Effector memory CD8-positive, alpha-beta T cell (primary cell): Measurements from ENCODE around the gene TSC22D3.

Source experiments
- ATAC-seq: fragments of 150-1000 bp; cut with Tn5 transposase; replicated peaks from 2 replicates; pipeline ENCODE4 v1.10.0; 2021; ENCODE audit warnings: mild to moderate bottlenecking, moderate library complexity
- DNase-seq, 3 experiments: peaks; one replicate each; pipeline ENCODE4 v3.0.0; 2021
- H3K27ac Mint-ChIP-seq, 2 donors: one replicate each; pipeline ENCODE4 v1.8.0; 2022; ENCODE audit warnings: mild to moderate bottlenecking in 2 of 2, mixed read lengths in 2 of 2, moderate library complexity in 2 of 2
- H3K27me3 Mint-ChIP-seq, 2 donors: one replicate each; pipeline ENCODE4 v1.8.0; 2022; ENCODE audit warnings: mixed read lengths in 2 of 2
- H3K36me3 Mint-ChIP-seq: one replicate; pipeline ENCODE4 v1.8.0; 2022; ENCODE audit warnings: mild to moderate bottlenecking, moderate library complexity, mixed read lengths; ENCODE audit not compliant: insufficient read depth
- H3K4me1 Mint-ChIP-seq, 2 donors: one replicate each; pipeline ENCODE4 v1.8.0; 2022; ENCODE audit warnings: low read depth in 2 of 2, mixed read lengths in 2 of 2
- H3K4me3 Mint-ChIP-seq, 2 donors: one replicate each; pipeline ENCODE4 v1.8.0; 2022; ENCODE audit warnings: mild to moderate bottlenecking in 2 of 2, mixed read lengths in 2 of 2, moderate library complexity in 2 of 2
- H3K9me3 Mint-ChIP-seq, 2 donors: one replicate each; pipeline ENCODE4 v1.8.0; 2022; ENCODE audit warnings: mixed read lengths in 2 of 2

The TSC22D3 gene

GRCh38 chrX:107718156-107718621 is 57.4 kb downstream of the TSC22D3 start:
- no peak for ATAC-seq
- peak overlapping the region; percentile 99 for H3K27ac Mint-ChIP-seq
- peak overlapping the region; percentile 89 to 91 for H3K4me3 Mint-ChIP-seq
- H3K9me3 Mint-ChIP-seq = no peaks in the 10 kb centered on the region
- peaks cover 48% of the 10 kb centered on the region for H3K36me3 Mint-ChIP-seq
- H3K27me3 Mint-ChIP-seq = no peaks in the 10 kb centered on the region
- DNase-seq = peak; percentile 61 to 66 (median 64)
- H3K4me1 Mint-ChIP-seq = peaks cover 26 to 33% of the 10 kb centered on the region in 2 donors

- H3K36me3 Mint-ChIP-seq = peaks cover 60% of the 10 kb centered on the region
- H3K9me3 Mint-ChIP-seq = no peaks in the 10 kb centered on the region
- H3K4me3 Mint-ChIP-seq = peak overlapping the region; percentile 89 to 91
- ATAC-seq = peak; percentile 62
- peak overlapping the region; percentile 99 for H3K27ac Mint-ChIP-seq
- H3K4me1 Mint-ChIP-seq = peaks cover 36 to 43% of the 10 kb centered on the region in 2 donors
- H3K27me3 Mint-ChIP-seq = no peaks in the 10 kb centered on the region
- peak; percentile 84 to 92 (median 86) for DNase-seq
Measured at GRCh38 chrX:107716816-107717700, 58.5 kb downstream of the TSC22D3 start.

- H3K27me3 Mint-ChIP-seq = no peaks in the 10 kb centered on the region
- peaks cover 68% of the 10 kb centered on the region for H3K36me3 Mint-ChIP-seq
- H3K27ac Mint-ChIP-seq = peak overlapping the region; percentile 99
- peak overlapping the region; percentile 89 to 91 for H3K4me3 Mint-ChIP-seq
- ATAC-seq (no peak), DNase-seq (peak; percentile 16 to 27 (median 27))
- H3K4me1 Mint-ChIP-seq = peaks cover 42 to 50% of the 10 kb centered on the region in 2 donors
- H3K9me3 Mint-ChIP-seq = no peaks in the 10 kb centered on the region
Measured at GRCh38 chrX:107716118-107716684, 59.4 kb downstream of the TSC22D3 start.

- no peak for ATAC-seq
- peak overlapping the region; percentile 99 for H3K27ac Mint-ChIP-seq
- no peaks in the 10 kb centered on the region for H3K9me3 Mint-ChIP-seq
- peaks cover 75% of the 10 kb centered on the region for H3K36me3 Mint-ChIP-seq
- no peaks in the 10 kb centered on the region for H3K27me3 Mint-ChIP-seq
- peaks cover 49 to 57% of the 10 kb centered on the region in 2 donors for H3K4me1 Mint-ChIP-seq
- H3K4me3 Mint-ChIP-seq = peak overlapping the region; percentile 89 to 91
- peak; percentile 9 to 20 (median 16) for DNase-seq
Measured at GRCh38 chrX:107715331-107716117, 60.1 kb downstream of the TSC22D3 start.

GRCh38 chrX:107714206-107714891 is 61.2 kb downstream of the TSC22D3 start:
- Mint-ChIP-seq H3K27me3 (no peaks in the 10 kb centered on the region), H3K4me1 (peaks cover 51 to 56% of the 10 kb centered on the region in 2 donors), H3K4me3 (peak overlapping the region; percentile 89 to 91), H3K27ac (peak overlapping the region; percentile 99), H3K36me3 (peaks cover 76% of the 10 kb centered on the region), H3K9me3 (no peaks in the 10 kb centered on the region)
- DNase-seq = peak; percentile 29 to 38 (median 38)
- peak; percentile 0 for ATAC-seq

- no peaks in the 10 kb centered on the region for H3K27me3 Mint-ChIP-seq
- ATAC-seq = peak; percentile 11
- peaks cover 58 to 60% of the 10 kb centered on the region in 2 donors for H3K4me1 Mint-ChIP-seq
- peak in 2 of 3 experiments; percentile 42 to 52 for DNase-seq
- H3K27ac Mint-ChIP-seq = peak overlapping the region; percentile 99
- peak overlapping the region; percentile 89 to 91 for H3K4me3 Mint-ChIP-seq
- peaks cover 76% of the 10 kb centered on the region for H3K36me3 Mint-ChIP-seq
- H3K9me3 Mint-ChIP-seq = no peaks in the 10 kb centered on the region
Measured at GRCh38 chrX:107713543-107714205, 61.9 kb downstream of the TSC22D3 start.

GRCh38 chrX:107713203-107713542 is 62.4 kb downstream of the TSC22D3 start:
- H3K27me3 Mint-ChIP-seq = no peaks in the 10 kb centered on the region
- ATAC-seq = no peak

GRCh38 chrX:107712231-107713202 is 63.1 kb downstream of the TSC22D3 start:
- H3K4me1 Mint-ChIP-seq = peaks cover 57% of the 10 kb centered on the region in 2 donors
- H3K4me3 Mint-ChIP-seq = peak overlapping the region; percentile 89 to 91
- no peaks in the 10 kb centered on the region for H3K27me3 Mint-ChIP-seq
- DNase-seq = peak; percentile 52 to 61 (median 55)
- H3K9me3 Mint-ChIP-seq = no peaks in the 10 kb centered on the region
- peak; percentile 25 for ATAC-seq
- H3K27ac Mint-ChIP-seq = peak overlapping the region; percentile 99
- H3K36me3 Mint-ChIP-seq = peaks cover 73% of the 10 kb centered on the region

More at GRCh38 chrX:107713203-107713542, 62.4 kb downstream of the TSC22D3 start:
- peaks cover 76% of the 10 kb centered on the region for H3K36me3 Mint-ChIP-seq
- no peak for DNase-seq
- peaks cover 58 to 60% of the 10 kb centered on the region in 2 donors for H3K4me1 Mint-ChIP-seq
- peak overlapping the region; percentile 89 to 91 for H3K4me3 Mint-ChIP-seq
- peak overlapping the region; percentile 99 for H3K27ac Mint-ChIP-seq
- H3K9me3 Mint-ChIP-seq = no peaks in the 10 kb centered on the region

GRCh38 chrX:107711521-107712181 is 63.9 kb downstream of the TSC22D3 start:
- peak overlapping the region; percentile 89 to 91 for H3K4me3 Mint-ChIP-seq
- H3K36me3 Mint-ChIP-seq = peaks cover 64% of the 10 kb centered on the region
- peak overlapping the region; percentile 99 for H3K27ac Mint-ChIP-seq
- no peaks in the 10 kb centered on the region for H3K9me3 Mint-ChIP-seq
- H3K27me3 Mint-ChIP-seq = no peaks in the 10 kb centered on the region
- DNase-seq (peak in 2 of 3 experiments; percentile 9 to 13), ATAC-seq (no peak)
- peaks cover 52% of the 10 kb centered on the region in 2 donors for H3K4me1 Mint-ChIP-seq

- H3K4me3 Mint-ChIP-seq = peak overlapping the region; percentile 89 to 91
Measured at GRCh38 chrX:107710617-107711391, 64.8 kb downstream of the TSC22D3 start.

More at GRCh38 chrX:107710617-107711391, 64.8 kb downstream of the TSC22D3 start:
- Mint-ChIP-seq H3K36me3 (peaks cover 56% of the 10 kb centered on the region), H3K27ac (peak overlapping the region; percentile 99), H3K9me3 (no peaks in the 10 kb centered on the region), H3K4me1 (peaks cover 50 to 56% of the 10 kb centered on the region in 2 donors), H3K27me3 (no peaks in the 10 kb centered on the region)
- ATAC-seq = peak; percentile 59
- DNase-seq = peak; percentile 62 to 69 (median 67)
